HG02981 (cell line): ENCODE results near the gene AMMECR1.
"Not testable (repeated sequence)": the region's sequence is repeated elsewhere in the genome, so short reads cannot be mapped to it uniquely, and the experiment has no call there.

ENCODE experiments used
- ATAC-seq: cut with Tn5 transposase; IDR thresholded peaks from one replicate; pipeline ENCODE4 v1.9.1; 2021; ENCODE audit warnings: mild to moderate bottlenecking, moderate library complexity; ENCODE audit not compliant: unreplicated experiment

Gene AMMECR1

GRCh38 chrX:110258552-110258951 is 59.3 kb downstream of the AMMECR1 start:
- no peak for ATAC-seq

GRCh38 chrX:110257889-110258288 is 60.0 kb downstream of the AMMECR1 start:
- no peak for ATAC-seq

GRCh38 chrX:110252711-110253110 is 65.2 kb downstream of the AMMECR1 start:
- ATAC-seq, result no peak

DNA sequence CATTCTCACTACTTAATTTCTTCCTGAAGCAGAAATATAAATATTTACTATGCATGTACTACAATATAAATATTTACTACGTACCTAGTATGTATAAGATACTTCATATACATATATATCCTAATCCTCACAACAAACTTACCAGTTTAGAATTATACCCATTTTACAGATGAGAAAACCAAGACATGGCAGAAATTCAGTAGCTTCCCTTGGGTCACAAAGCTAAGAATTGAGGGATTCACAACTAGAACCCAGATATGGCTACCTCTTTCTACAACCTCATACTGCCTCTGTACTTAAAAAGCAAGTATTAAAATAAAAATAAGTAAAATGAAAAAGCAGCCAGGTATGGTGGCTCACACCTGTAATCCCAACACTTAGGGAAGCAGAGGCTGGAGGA is 65.9 kb downstream of the AMMECR1 start:
- ATAC-seq, result no peak

- no peak for ATAC-seq
These were observed 66.4 kb downstream of the AMMECR1 start for GRCh38 chrX:110251526-110251925.

- ATAC-seq, result no peak
These were observed 67.0 kb downstream of the AMMECR1 start for GRCh38 chrX:110250847-110251246.

DNA sequence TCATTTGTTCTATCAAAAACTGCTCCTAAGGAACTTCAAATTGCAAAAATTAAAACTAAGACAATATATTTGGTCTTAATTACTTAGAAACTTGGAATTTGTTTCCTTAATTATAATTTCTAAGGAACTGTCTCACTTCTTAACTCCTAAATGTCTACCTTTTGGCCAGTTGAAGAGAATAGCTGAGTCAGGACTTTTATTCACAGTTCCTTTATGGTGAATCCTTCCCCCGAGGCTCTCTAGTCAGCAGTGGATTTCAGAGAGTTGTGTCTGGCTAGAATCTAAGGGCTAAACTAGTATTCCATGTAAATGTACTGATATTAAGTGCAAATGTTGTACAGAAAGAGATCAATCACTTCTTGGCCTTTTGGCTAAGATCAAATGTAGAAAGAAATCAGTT is 69.3 kb downstream of the AMMECR1 start:
- no peak for ATAC-seq

GRCh38 chrX:110245011-110245410 is 72.9 kb downstream of the AMMECR1 start:
- ATAC-seq, result no peak

GRCh38 chrX:110242371-110242770 is 75.5 kb downstream of the AMMECR1 start:
- ATAC-seq, result no peak

GRCh38 chrX:110241816-110242215 is 76.1 kb downstream of the AMMECR1 start:
- ATAC-seq, result no peak

- not testable (repeated sequence) for ATAC-seq
These were observed 79.6 kb downstream of the AMMECR1 start for GRCh38 chrX:110238259-110238658.

- ATAC-seq, result not testable (repeated sequence)
These were observed 86.4 kb downstream of the AMMECR1 start for GRCh38 chrX:110231485-110231884.

DNA sequence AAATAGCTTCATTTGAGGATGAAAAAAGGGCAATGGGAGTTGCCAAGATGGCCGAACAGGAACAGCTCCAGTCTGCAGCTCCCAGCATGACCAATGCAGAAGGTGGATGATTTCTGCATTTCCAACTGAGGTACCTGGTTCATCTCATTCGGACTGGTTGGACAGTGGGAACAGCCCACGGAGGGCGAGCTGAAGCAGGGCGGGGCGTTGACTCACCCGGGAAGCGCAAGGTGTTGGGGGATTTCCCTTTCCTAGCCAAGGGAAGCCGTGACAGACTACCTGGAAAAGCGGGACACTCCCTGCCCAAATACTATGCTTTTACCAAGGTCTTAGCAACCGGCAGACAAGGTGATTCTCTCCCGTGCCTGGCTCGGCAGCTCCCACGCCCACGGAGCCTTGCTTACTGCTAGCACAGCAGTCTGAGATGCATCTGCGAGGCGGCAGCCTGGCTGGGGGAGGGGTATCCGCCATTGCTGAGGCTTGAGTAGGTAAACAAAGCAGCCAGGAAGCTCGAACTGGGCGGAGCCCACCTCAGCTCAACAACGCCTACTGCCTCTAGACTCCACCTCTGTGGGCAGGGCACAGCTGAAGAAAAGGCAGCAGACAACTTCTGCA is 88.3 kb downstream of the AMMECR1 start:
- not testable (repeated sequence) for ATAC-seq

- ATAC-seq, result no peak
These were observed 89.4 kb downstream of the AMMECR1 start for GRCh38 chrX:110228453-110228852.

- ATAC-seq, result no peak
These were observed 91.0 kb downstream of the AMMECR1 start for GRCh38 chrX:110226931-110227330.

GRCh38 chrX:110224926-110225617 is 92.8 kb downstream of the AMMECR1 start:
- ATAC-seq, result no peak

- no peak for ATAC-seq
These were observed 95.2 kb downstream of the AMMECR1 start for GRCh38 chrX:110222497-110223257.

- ATAC-seq, result no peak
These were observed 98.0 kb downstream of the AMMECR1 start for GRCh38 chrX:110219920-110220319.

GRCh38 chrX:110218591-110218990 is 99.3 kb downstream of the AMMECR1 start:
- no peak for ATAC-seq

DNA sequence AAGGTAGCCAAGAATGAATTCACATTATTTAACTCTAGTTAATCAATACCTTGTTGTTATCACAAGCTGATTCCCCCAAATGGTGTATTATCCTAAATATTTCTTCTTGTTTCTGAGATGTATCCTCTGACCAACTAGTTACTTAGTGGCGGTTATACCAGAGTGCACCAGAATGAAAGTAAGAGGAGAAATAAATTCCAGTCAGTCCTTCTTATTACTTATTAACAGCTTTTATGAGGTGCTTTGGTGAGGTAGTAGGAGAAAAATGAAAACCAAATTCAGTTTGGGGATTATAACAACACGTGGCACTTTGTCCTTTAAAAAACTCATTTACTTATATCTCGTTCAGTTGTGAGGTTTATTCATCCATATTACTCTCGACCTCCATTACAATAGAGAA is 101.9 kb downstream of the AMMECR1 start:
- no peak for ATAC-seq

DNA sequence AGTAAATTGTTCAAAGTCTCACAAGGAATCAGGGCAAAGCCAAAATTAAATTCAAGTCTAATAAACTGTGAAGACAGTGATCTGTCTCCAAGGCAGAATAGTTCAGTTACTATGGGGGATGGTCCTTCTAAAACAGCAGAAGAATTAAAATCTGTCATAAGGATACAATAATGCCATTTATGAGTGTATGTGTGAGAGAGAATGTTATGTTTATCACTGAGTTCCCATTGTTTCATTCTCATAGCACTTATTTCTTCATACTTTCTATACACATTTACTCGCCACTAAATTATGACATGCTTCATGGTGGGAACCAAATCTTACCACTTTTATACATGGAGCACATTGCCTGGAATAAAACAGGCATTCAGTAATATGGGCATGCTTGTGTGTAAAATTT is 102.5 kb downstream of the AMMECR1 start:
- no peak for ATAC-seq

- ATAC-seq, result no peak
These were observed 103.2 kb downstream of the AMMECR1 start for GRCh38 chrX:110214684-110215083.
